ENCODE data around the gene SLC26A3.

DNA sequence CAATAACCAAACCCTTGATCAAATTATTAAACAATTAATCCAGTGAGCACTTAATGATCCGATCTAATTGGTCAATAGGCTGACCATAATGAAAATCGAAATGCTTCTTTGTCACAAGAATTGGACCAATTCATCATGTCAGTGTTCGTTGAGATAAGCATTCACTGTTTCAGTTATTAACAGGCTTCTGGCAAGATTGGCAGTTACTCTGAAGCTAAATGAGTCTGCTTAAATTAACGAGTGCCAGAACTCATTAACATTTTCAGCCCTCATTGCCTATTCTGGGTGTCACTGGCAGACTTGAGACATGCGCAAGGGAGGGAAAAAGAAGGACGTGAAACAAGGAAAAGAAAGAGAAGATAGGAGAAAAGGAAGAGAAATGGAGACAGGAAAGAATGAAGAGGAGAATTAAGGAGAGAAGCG, 30.7 kb upstream of the SLC26A3 start:
- TF ChIP-seq EZH2 (IDR thresholded peaks at IDR 0.05) = no peak
- TF ChIP-seq, protein P1, sequence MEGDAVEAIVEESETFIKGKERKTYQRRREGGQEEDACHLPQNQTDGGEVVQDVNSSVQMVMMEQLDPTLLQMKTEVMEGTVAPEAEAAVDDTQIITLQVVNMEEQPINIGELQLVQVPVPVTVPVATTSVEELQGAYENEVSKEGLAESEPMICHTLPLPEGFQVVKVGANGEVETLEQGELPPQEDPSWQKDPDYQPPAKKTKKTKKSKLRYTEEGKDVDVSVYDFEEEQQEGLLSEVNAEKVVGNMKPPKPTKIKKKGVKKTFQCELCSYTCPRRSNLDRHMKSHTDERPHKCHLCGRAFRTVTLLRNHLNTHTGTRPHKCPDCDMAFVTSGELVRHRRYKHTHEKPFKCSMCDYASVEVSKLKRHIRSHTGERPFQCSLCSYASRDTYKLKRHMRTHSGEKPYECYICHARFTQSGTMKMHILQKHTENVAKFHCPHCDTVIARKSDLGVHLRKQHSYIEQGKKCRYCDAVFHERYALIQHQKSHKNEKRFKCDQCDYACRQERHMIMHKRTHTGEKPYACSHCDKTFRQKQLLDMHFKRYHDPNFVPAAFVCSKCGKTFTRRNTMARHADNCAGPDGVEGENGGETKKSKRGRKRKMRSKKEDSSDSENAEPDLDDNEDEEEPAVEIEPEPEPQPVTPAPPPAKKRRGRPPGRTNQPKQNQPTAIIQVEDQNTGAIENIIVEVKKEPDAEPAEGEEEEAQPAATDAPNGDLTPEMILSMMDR (IDR thresholded peaks at IDR 0.05) = no peak
